Uterus (tissue), 4 donors: ENCODE measurements around the gene APOBEC3F. TPM values are rescaled to one million over a fixed set of nuclear protein-coding genes. Genes with fewer than 3 reads are reported as not detected.
"Not testable (repeated sequence)": the region's sequence is repeated elsewhere in the genome, so short reads cannot be mapped to it uniquely, and the experiment has no call there.

Source experiments
- DNase-seq, 2 donors: peaks; one replicate each; pipeline ENCODE4 v3.0.0-alpha.2; 2019 to 2020
- H3K27ac ChIP-seq, 2 donors: fragments of 200-600 bp; sonication (generic); 1 replicate in 1 of 2; 2 replicates in 1 of 2; pipeline ENCODE4 v1.5.1; 2016 to 2018
- H3K27me3 ChIP-seq, 2 donors: fragments of 200-600 bp; sonication (generic); one replicate each; pipeline ENCODE4 v1.5.1; 2018 to 2019; ENCODE audit warnings: control low read depth in 1 of 2
- H3K36me3 ChIP-seq, 2 donors: fragments of 200-600 bp; sonication (generic); one replicate each; pipeline ENCODE4 v1.5.1; 2019; ENCODE audit warnings: control low read depth in 1 of 2
- H3K4me1 ChIP-seq, 2 donors: fragments of 200-600 bp; sonication (generic); one replicate each; pipeline ENCODE4 v1.5.1; 2018 to 2019; ENCODE audit warnings: control low read depth in 1 of 2
- H3K4me3 ChIP-seq, 2 donors: fragments of 200-600 bp; sonication (generic); 1 replicate in 1 of 2; 2 replicates in 1 of 2; pipeline ENCODE4 v1.5.1; 2018 to 2019; ENCODE audit warnings: mild to moderate bottlenecking in 1 of 2
- H3K9me3 ChIP-seq, 2 donors: fragments of 200-600 bp; sonication (generic); one replicate each; pipeline ENCODE4 v1.5.1; 2019; ENCODE audit warnings: control low read depth in 1 of 2
- POLR2A ChIP-seq, 2 donors: fragments of 450-650 bp; IDR thresholded peaks; one replicate each; pipeline ENCODE4 v1.6.1; 2016; ENCODE audit warnings: antibody characterized with exemption in 2 of 2, mild to moderate bottlenecking in 1 of 2, moderate library complexity in 1 of 2
- intact Hi-C: fragments of 100-400 bp; cut with DNase I; formaldehyde crosslinking; loops from one replicate; pipeline ENCODE4 v1.15.1; 2023; ENCODE audit warnings: low total_unique reads
- total RNA-seq, 4 donors: library from RNA; depleted of rRNA in 3 of 4; stranded (reverse); fragments of >200 nt in 3 of 4; gene quantifications; one replicate each; pipeline versions ENCODE4 v1.1.0 to v1.2.4, GENCODE V29; 2014 to 2023
- TF ChIP-seq, protein P1 (sequence below), 4 experiments: fragments of 200-600 bp in 2 of 4; fragments of 450-650 bp in 2 of 4; sonication (generic) in 2 of 4; IDR thresholded peaks; one replicate each; pipeline ENCODE4 v1.5.1; 2016 to 2019; ENCODE audit warnings: antibody characterized with exemption in 4 of 4, mild to moderate bottlenecking in 2 of 4, moderate library complexity in 1 of 4
- donor health status: DM: yes; HTN: yes; CAD: no.

Gene APOBEC3F
- total RNA-seq, 4 donors from 2014 or later, result 1.2 to 26.6 (median 4.2) TPM; not detected in 1

- intact Hi-C loops, result no loop called here
- TF ChIP-seq, protein P1, sequence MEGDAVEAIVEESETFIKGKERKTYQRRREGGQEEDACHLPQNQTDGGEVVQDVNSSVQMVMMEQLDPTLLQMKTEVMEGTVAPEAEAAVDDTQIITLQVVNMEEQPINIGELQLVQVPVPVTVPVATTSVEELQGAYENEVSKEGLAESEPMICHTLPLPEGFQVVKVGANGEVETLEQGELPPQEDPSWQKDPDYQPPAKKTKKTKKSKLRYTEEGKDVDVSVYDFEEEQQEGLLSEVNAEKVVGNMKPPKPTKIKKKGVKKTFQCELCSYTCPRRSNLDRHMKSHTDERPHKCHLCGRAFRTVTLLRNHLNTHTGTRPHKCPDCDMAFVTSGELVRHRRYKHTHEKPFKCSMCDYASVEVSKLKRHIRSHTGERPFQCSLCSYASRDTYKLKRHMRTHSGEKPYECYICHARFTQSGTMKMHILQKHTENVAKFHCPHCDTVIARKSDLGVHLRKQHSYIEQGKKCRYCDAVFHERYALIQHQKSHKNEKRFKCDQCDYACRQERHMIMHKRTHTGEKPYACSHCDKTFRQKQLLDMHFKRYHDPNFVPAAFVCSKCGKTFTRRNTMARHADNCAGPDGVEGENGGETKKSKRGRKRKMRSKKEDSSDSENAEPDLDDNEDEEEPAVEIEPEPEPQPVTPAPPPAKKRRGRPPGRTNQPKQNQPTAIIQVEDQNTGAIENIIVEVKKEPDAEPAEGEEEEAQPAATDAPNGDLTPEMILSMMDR (IDR thresholded peaks at IDR 0.05), result no peak
- TF ChIP-seq POLR2A (IDR thresholded peaks at IDR 0.05), result no peak
- no peak overlapping the region for H3K27ac ChIP-seq
Observed at GRCh38 chr22:39068033-39068785, 27.5 kb downstream of the APOBEC3F start.

GRCh38 chr22:39070186-39070585, 29.5 kb downstream of the APOBEC3F start:
- intact Hi-C loops, result no loop called here
- TF ChIP-seq POLR2A (IDR thresholded peaks at IDR 0.05), result no peak
- TF ChIP-seq, protein P1 (IDR thresholded peaks at IDR 0.05), result no peak
- Histone ChIP-seq H3K36me3 (no peaks in the 10 kb centered on the region), H3K4me1 (no peaks in the 10 kb centered on the region), H3K4me3 (no peak overlapping the region), H3K9me3 (no peaks in the 10 kb centered on the region), H3K27me3 (no peaks in the 10 kb centered on the region), H3K27ac (no peak overlapping the region)
- no peak for DNase-seq

More at GRCh38 chr22:39068033-39068785, 27.5 kb downstream of the APOBEC3F start:
- H3K4me1 ChIP-seq, result no peaks in the 10 kb centered on the region
- no peak overlapping the region for H3K4me3 ChIP-seq
- H3K9me3 ChIP-seq, result no peaks in the 10 kb centered on the region
- no peaks in the 10 kb centered on the region for H3K27me3 ChIP-seq
- no peaks in the 10 kb centered on the region for H3K36me3 ChIP-seq
- no peak for DNase-seq

DNA sequence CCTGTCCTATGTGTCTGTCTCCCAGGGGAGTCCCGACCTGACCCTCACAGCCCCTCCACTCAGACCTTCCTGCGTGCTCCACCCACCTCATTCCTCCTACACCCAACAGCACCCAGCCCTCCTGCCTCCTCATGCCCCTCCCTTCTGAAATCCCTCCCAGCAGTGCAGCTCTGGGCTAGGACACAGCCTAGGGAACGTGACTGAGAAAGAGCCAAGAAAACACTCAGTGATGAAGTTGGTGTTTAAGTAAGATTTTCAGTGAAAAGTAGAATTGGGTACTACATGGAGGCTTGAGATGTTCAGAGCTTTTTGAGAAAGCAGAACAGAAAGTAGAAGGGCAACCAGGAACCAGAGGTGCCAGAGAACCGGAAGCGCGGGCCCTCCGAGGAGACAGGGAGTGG, 31.9 kb downstream of the APOBEC3F start:
- intact Hi-C loops, H3K9me3 ChIP-seq, H3K4me1 ChIP-seq, H3K27me3 ChIP-seq, H3K27ac ChIP-seq, H3K36me3 ChIP-seq, DNase-seq, H3K4me3 ChIP-seq: not testable (repeated sequence)

GRCh38 chr22:39073981-39074380, 33.3 kb downstream of the APOBEC3F start:
- no peak overlapping the region for H3K4me3 ChIP-seq
- peaks cover 0 to 10% of the 10 kb centered on the region in 2 donors for H3K4me1 ChIP-seq
- no peaks in the 10 kb centered on the region for H3K36me3 ChIP-seq
- no peak overlapping the region for H3K27ac ChIP-seq
- no peak for DNase-seq
- no peaks in the 10 kb centered on the region for H3K27me3 ChIP-seq
- no peak for TF ChIP-seq POLR2A (IDR thresholded peaks at IDR 0.05)
- TF ChIP-seq, protein P1 (IDR thresholded peaks at IDR 0.05), result no peak
- intact Hi-C loops, result no loop called here
- no peaks in the 10 kb centered on the region for H3K9me3 ChIP-seq

- H3K4me1 ChIP-seq, H3K27me3 ChIP-seq, H3K36me3 ChIP-seq, H3K4me3 ChIP-seq, DNase-seq, H3K9me3 ChIP-seq, intact Hi-C loops: not testable (repeated sequence)
- H3K27ac ChIP-seq, result peak overlapping the region in 1 of 2 donors; percentile 59
Observed at GRCh38 chr22:39076155-39077025, 35.7 kb downstream of the APOBEC3F start.

- H3K36me3 ChIP-seq, intact Hi-C loops, H3K9me3 ChIP-seq, H3K27me3 ChIP-seq, H3K4me1 ChIP-seq: not testable (repeated sequence)
- Histone ChIP-seq H3K4me3 (peak within 1 kb of the TSS; percentile 23 to 41), H3K27ac (peak within 1 kb of the TSS; percentile 78 to 82)
- DNase-seq, result peak; percentile 51 to 55
Observed at GRCh38 chr22:39077026-39077840, 36.6 kb downstream of the APOBEC3F start, which contains the start of gene APOBEC3G. Gene APOBEC3G, plus strand, starts transcription at chr22:39077275. Its CDS starts 87 bp downstream, at chr22:39077362.

DNA sequence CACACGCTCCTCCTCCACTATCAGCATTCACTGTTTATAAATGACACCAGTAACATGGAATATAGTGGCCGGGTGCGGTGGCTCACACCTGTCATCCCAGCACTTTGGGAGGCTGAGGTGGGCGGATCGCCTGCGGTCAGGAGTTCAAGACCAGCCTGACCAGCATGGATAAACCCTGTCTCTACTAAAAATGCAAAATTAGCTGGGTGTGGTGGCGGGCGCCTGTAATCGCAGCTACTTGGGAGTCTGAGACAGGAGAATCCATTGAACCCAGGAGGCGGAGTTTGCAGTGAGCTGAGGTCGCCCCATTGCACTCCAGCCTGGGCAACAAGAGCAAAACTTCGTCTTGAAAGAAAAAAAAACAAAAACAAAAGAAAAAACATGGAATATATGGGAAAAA, 37.2 kb downstream of the APOBEC3F start:
- H3K4me1 ChIP-seq, intact Hi-C loops: not testable (repeated sequence)

More for the DNA sequence above, 37.2 kb downstream of the APOBEC3F start:
- not testable (repeated sequence) for H3K9me3 ChIP-seq, DNase-seq, H3K27me3 ChIP-seq, H3K36me3 ChIP-seq
- H3K4me3 ChIP-seq, result peak overlapping the region in 1 of 2 donors; percentile 41
- peak overlapping the region in 1 of 2 donors; percentile 82 for H3K27ac ChIP-seq
